H1 (cell line): Measurements from ENCODE around the gene RBBP6.

Experiments used
- EP300 ChIP-seq, 2 experiments: IDR thresholded peaks; 1 replicate in 1 of 2; 2 replicates in 1 of 2; pipeline ENCODE4 v1.6.1; 2011 to 2012; ENCODE audit warnings: low read depth in 2 of 2, low read length in 2 of 2, mild to moderate bottlenecking in 2 of 2, borderline replicate concordance in 1 of 2, inconsistent platforms in 1 of 2, moderate library complexity in 1 of 2
- EZH2 ChIP-seq: fragments of 200-600 bp; sonication (generic); IDR thresholded peaks from 2 replicates; pipeline ENCODE4 v1.7.1; 2012; ENCODE audit warnings: low read depth, mild to moderate bottlenecking, moderate library complexity, low read length, inconsistent platforms; ENCODE audit not compliant: severe bottlenecking

DNA sequence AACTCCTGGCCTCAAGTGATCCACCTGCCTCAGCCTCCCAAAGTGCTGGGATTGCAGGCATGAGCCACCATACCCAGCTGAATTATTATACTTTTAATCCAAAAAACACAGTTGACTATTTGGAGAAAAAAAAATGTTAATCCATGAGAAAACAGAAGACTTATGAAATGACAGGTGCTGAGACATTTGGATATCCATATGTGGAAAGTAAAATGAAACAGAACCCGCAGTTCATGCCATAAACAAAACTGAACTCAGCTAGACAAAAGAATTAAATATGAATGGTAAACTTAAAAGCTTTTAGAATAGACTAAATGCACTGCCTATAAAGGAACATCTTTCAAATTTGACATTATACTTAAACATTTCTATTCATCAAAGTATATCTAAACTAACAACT lies 8.2 kb upstream of the RBBP6 start:
- TF ChIP-seq EP300 (IDR thresholded peaks at IDR 0.05; ENCODE audit: borderline replicate concordance in 1 of 2, low read depth in 2 of 2, low read length in 2 of 2) = no peak
- no peak for TF ChIP-seq EZH2
